ENCODE measurements around the gene RASSF1. TPM values are rescaled to one million over a fixed set of nuclear protein-coding genes. Genes with fewer than 3 reads are reported as not detected.
"Not testable (repeated sequence)": the region's sequence is repeated elsewhere in the genome, so short reads cannot be mapped to it uniquely, and the experiment has no call there.

The RASSF1 gene
- polyA plus RNA-seq, 3 donors, result 16.1 to 17.0 (median 16.4) TPM

DNA sequence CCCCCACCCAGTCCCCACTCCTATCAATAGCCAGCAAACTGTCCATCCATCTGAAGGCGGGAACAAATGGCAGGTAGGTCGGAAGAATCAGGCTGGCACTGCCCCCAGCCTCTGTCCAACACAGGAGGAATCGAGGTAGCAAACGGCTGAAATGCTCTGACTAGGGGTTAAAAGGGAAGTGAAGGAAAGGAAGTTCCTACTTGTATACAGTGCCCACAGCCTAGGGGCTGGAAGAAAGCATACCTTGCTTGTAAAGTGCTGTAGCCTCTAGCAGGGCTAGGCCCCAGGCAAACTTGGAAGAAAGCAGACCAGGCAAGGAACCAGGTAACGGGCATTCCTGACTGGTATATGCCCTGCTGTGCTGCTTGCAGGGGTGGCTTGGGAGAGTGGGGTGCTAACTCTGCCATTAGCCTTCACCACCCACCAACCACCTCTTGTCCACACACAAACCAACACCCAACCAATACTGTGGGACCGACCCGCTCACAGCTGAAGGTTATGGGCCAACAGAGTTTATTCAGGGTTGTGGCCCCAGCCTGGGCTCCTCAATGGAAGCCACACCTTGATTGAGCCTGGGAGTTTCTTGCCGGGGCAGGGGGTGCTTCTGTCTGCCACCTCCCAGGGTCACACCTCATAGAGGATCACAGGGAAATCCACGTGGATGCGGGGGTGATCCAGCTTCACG is 15.0 kb downstream of the RASSF1 start:
- no peak for DNase-seq (ENCODE audit: low read depth in 3 of 3, low spot score in 2 of 3)

DNA sequence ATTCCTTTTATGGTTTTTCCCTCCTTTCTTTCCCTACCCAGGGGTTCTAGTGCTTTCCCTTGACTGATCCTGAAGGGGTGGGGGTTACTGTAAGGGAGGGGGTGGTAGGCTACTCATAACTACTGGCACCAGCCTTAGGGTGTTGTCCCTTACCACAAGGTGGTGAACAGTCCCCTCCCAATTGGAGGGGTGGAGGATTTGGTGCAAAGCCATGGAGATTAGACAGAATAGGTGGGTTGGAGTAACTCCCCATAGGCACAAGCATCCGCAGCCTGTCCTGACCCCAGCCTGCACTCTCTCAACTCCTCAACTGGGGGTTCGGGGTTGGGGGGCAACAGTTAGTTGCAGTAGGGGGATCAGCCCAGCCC is 15.5 kb downstream of the RASSF1 start:
- DNase-seq (ENCODE audit: low read depth in 3 of 3, low spot score in 2 of 3), result no peak

DNA sequence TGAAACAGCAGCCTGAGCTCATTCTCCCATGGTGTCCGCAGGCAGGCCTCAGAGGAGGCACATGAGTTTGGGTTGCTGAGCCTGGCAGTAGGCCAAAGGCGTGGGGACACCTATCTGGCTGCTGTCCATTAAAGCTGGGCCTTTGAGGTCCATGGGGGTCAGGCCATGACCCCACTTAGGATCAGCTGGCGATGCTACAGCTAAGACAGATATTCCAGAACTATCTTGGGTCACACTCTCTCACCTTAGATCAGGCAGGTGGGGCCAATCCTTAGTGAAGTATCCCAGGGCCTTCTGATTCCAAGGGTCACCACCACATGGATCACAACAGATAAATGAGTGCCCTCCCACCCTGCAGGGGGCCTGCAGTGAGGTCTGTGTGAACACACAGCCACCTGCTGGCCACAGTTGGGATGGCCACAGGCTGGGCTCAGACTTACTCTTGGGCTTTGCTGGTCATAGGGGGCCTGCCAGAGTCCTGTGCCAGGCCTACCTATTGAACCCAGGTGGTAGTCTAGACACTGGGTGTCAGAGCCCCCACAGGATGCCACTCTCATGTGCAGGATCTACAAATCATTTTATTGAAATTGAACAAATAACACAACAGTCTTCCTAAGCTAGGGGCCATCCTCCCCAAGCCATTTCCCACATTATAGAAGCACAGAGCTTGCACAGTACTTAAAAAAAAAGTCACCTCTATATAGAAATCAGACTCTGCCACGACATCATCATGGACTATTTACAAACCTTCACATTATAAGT is 16.1 kb downstream of the RASSF1 start:
- DNase-seq (ENCODE audit: low read depth in 3 of 3, low spot score in 2 of 3), result no peak

DNA sequence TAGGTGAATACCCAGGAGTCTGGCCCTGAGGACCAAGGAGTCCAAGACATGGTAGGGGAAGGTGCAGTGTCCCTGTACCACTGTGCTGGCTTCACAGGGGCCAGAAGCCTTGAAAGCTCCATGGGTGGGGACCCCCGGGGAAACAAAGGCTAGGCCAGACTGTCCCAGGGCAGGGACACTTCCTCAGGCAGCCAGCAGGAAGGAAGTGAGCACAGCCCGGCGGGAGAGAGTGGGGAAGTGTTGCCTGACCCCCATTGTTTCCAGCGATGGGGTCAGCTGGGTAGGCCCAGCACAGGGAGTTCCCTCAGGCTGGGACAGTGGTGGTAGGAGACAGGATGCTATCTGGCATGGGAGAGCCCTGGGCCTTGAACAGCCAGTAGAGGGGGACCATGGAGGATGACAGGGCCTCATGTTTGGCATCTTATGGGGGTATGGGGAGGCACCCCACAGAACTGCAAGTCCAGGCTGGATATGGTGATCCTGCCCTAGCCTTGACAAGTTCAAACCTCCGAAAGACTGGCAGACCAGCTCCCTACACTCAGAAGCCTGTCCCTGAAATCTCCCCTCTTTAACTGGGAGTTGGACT is 16.9 kb downstream of the RASSF1 start:
- no peak for DNase-seq (ENCODE audit: low read depth in 3 of 3, low spot score in 2 of 3)

DNA sequence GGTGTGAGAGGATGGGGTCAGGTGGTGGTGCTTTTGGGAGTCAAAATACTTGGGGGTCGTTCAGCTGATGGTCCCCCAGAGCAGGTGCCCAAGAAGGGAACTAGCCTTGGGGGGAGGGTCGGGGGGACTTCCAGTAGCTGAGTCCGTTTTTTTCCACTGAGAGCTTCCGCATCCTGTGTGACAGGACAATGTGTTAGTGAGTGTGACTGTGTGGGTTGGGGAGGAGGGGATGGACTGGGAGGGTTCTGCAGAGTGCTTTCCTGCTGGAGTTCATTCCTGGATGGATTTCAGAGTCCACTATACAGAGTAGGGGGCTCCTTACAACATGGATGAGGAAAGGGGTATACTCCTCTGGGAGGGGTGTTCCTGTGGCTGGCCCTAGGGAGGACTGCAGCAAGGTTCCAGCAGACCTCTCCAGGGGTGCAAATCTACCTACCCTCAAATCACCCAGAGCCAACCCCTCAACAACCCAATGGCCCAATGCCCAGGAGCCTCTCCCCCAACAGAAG is 17.5 kb downstream of the RASSF1 start:
- DNase-seq (ENCODE audit: low read depth in 3 of 3, low spot score in 2 of 3), result no peak

DNA sequence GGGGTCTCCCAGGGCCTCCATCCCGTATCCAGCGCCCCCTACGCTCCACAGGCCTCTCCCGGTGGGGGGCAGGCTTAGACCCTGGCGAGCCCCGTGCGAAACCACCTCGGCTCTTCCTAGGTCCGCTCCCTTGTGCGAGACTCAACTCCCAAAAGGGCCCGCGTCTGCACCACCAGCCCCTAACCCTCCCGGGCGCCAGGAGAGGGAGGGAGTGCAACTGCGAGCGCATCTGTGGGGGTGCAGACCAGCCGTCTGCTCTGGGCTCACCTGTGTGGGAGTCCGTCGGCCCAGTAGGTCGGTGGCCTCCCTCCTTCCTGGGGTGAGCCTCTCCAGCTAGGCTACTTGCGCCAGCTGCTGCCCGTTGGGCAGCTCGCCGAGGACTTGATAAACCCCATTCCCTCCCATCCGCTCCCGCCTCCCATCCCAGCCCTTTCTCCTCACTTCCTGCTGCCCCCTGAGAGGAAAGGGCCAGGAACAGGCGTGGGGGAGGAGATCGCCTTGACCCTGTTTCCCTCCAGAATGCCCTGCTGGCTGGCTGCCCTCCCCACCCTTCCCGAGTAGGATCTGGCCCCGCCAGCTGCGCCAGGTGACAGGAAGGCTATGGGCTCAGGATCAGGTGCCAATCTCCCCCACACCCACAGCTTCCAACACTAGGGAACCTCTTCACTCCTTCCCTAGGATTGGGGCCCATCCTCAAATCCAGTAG is 18.1 kb downstream of the RASSF1 start, which contains the start of gene HYAL2:
Gene HYAL2, minus strand, starts transcription at position 360 of the 706 bp plus-strand sequence. CDS start 2,256 bp downstream, outside the sequence.
- DNase-seq (ENCODE audit: low read depth in 3 of 3, low spot score in 2 of 3), result no peak

DNA sequence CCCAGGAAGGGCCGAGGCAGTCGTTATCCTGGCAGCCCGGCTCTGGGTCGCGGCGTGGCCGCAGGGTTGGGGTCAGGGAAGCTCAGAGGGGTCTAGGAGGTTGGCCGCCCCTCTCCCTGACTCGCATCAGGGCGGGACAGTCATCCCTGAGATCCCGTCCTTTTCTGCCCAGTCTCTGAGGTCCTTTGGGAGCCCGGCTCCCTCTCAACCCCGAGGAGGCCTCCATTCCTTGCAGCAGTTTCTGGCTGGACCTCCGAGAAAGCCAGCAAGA is 18.6 kb downstream of the RASSF1 start:
- DNase-seq (ENCODE audit: low read depth in 3 of 3, low spot score in 2 of 3), result no peak

DNA sequence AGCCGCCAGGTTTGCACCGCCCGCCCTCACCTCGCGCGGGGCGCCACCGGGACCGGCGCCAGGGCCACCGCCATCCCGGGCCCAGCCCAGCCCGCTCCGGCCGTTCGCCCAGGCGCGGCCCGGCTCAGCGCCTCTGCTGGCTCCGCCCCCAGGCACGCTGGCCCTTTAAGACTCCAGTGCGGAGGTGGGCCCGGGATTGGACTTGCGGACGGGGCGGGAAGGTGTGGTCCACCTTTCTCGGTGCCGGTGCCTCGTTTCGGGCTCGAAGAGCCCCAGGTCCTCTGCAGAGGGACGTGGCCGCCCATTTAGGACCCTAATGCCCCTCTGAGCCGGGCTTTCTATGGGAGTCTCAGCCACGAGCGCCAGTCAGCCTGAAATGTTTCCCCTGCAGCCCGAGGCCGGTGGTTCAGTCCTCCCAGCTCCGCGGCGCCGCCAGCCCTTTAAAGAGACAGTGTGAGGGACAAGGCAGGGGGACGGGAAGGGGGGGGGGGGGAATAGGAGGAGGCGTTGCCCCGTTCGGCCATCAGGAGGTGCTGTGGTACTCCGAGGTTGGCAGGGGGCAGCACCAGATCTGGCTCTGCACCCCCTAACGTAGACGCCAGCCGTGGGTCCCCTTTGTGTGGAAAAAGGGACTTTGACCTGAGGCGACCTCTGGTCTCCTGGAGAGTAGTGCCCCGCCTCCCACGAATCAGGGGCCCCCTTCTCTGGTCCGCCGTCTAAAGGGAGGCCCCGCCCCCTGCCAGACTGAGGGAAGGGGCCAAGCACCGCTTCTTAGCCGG is 19.1 kb downstream of the RASSF1 start:
- peak in 1 of 3 donors; percentile 87 for DNase-seq (ENCODE audit: low read depth in 3 of 3, low spot score in 2 of 3)

DNA sequence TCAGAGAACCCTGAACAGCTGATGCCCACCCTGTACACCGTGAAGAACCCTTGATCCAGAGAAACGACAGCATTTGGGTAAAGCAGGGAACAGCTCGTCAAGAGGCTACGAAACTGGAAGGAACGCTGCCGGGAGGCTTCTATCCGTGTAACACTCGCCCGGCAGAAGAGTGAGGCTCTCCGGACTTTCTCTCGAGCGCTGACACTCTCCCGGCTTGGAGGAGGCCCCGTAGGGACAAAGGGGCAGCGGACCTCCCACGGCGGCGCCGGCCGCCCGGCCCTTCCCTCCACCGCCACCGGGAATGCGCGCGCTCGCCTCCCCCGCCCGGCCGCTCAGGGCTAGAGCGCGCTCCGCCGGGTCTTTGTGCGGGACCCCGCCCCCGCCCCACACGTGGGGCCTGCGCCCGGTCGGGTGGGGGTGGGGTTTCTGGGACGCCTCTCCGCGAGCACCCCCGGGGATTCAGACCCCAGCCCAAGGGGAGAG is 19.7 kb downstream of the RASSF1 start:
- DNase-seq (ENCODE audit: low read depth in 3 of 3, low spot score in 2 of 3), result peak in 1 of 3 donors; percentile 68

DNA sequence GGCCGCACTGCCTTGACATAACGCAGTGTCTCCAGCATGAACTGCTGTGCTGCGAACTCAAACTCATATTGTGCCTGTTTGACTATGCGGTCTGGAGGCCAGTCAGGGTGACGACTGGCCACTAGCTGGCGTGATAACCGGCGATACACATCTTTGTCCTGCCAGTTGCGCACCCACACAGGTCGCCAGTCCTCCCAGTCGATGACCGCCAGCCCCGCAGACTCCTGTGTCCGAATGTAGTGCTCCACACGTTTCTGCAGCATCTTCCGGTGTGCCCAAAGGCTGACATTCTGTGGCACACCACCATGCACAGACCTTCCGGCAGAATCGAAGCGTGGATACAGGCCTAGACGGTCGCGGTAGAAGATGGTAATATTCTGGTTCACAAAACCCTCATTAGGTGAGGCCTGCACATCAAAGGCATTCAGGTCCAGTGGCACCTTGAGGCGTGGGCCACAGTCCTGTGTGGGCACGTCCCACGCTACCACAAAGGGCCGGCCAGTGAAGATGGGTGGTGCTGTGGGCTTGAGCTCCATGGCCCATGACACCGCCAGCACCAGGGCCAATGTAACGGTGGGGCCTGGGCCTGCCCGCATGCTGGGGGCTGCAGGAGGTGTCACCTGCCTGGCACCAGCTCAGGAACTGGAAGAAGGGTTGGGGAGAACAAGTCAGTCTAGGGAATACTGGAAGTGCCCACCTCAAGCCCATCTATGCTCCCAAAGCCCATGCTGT is 20.6 kb downstream of the RASSF1 start:
- no peak for DNase-seq (ENCODE audit: low read depth in 3 of 3, low spot score in 2 of 3)

DNA sequence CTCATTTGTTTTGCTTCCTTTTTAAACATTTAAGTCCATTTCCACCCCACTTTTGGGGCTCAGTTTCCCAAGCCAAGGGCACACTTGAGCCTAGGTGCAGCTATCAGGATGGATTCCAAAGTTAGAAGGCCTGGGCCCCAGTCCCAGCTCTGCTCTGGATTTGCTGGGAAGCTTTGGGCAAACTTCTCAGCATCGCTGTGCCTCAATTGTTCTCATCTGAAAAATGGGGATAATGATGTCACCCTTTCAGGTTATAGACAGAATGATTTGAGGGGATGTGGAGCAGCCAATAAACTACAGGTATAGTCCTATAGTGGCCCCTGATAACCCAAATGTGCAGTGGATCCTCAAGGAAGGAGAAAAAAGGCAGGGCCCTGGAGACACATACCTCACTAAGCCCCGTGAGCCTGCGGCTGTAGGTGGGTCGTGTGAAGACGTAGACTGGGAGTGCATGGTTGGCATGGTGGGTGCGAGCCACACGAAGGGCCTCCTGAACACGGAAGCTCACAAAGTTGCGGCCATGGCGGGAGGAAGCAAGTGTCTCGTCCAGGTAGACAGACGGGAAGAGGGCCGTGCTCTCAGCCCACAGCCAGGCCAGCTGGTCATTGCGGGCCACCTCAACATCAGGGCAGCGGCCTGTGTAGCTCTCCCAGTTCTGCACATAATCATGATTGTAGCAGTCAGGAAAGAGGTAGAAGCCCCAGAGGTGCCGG is 21.3 kb downstream of the RASSF1 start:
- DNase-seq (ENCODE audit: low read depth in 3 of 3, low spot score in 2 of 3), result no peak

DNA sequence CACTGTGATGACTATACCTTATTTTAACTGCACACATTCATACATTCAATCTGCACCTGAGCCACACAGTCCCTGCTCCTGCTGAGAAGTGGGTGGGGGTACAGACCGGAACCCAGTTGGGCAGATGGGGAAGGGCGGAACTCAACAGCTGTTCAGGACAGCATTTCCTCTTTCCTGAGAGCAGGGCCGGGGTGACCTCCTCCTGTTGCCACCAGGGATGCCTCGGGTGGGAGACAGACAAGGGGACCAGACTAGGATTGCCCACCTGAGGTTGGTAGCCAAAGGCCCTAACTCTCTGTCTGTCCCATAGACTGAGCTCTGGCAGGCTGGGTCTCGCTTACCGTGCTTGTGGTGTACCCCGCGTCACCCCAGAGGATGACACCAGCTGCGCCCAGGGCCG is 22.0 kb downstream of the RASSF1 start:
- DNase-seq (ENCODE audit: low read depth in 3 of 3, low spot score in 2 of 3), result no peak

DNA sequence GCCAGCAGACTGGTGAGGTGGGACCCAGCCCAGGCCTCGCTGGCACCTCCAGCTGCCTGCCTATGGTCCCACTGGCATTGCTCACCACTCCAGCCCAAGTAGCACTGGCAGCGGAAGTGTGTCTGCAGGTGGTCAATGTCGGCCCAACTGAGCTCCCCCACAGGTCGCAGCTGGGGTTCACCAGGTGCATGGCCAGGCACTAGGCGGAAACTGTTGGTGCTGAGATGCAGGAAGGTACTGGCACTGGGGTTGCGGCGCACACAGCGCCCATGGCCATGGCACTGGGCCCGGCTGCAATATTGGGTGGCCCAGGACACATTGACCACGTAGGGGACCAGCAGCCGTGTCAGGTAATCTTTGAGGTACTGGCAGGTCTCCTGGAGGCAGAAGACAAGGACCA is 22.5 kb downstream of the RASSF1 start:
- no peak for DNase-seq (ENCODE audit: low read depth in 3 of 3, low spot score in 2 of 3)

DNA sequence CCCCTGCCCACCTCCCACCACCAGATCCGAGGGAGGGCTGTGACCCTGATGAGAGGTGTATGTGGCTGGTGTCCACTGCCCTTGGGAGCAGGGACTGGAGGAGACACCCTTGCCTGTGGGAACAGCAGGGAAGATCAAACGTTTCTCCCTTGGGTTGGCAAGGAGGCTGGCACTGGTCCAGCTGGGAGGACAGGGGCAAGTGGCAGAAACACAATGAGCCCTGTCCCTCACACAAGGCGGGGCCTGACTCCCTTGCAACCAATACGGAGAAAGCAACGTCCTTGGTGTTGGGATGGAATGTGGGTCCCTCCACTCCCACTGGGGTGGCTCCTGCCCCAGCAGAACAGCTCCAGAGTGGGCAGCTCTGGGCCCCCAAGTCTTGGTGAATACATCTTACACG is 23.3 kb downstream of the RASSF1 start:
- no peak for DNase-seq (ENCODE audit: low read depth in 3 of 3, low spot score in 2 of 3)

DNA sequence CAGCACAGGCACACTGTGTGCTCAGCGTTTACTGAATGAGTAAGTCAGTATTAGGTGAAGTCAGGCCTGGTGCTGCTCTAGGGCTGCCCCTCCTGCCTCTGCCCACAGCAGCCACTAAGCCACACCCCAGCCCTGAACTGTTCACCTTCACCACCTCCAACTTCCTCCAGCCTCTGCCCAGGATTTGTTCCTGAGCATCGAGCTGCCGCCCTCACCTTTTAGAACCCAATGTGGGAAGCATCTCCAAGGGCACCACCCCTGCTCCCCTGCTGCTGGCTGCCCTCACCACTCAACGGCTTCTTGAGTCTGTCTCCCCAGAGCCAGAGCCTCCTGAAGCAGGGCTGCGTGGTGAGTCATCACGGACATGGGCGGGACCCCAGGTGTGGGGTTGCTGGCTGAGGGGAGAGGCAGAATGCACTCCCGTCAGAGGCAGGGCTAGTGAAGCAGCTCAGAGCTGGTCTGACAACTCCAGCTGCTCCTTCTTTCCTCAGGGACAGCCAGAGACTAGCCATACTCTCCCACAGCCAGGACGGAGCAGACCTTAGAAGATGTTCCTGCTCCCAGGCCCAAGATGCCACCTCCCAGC is 23.9 kb downstream of the RASSF1 start:
- DNase-seq (ENCODE audit: low read depth in 3 of 3, low spot score in 2 of 3), result no peak

DNA sequence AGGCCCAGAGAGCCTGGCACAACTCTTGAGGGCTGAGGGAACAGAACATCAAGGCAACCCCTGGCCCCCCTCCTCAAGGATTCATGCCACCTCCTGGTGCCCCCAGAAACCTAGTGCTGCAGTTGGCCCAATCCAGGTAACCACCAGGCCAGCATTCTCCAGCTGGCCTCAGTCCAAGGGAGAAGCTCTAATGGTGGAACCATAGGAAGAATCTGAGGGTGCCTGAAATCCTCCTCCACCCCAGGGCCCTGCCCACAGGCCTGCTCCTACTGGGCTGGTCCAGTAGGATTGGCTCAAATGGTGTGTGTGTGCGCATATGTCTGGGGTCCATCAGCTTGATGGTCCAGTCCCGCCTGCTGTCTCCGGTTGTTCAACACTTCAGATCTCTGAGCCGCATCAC is 25.8 kb downstream of the RASSF1 start:
- DNase-seq (ENCODE audit: low read depth in 3 of 3, low spot score in 2 of 3), result no peak

DNA sequence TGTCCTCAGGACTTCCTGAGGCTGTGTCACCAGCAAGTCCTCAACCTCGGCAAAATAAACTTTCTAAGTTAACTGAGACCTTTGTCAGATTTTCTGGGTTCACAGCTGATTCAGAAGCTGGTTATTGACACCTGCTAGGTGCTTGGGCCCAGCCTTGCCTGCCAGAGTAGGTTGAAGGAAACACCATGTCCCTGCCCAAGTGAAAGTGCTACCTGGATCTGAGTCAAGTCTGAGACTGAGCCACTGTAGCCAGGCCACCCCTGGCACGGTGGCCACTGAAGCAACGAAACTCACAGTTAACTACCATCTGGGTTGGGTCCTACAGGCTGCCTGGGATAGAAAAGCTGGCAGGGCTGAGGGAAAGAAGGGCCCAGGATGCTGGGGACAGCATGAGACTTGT is 26.3 kb downstream of the RASSF1 start:
- DNase-seq (ENCODE audit: low read depth in 3 of 3, low spot score in 2 of 3), result no peak

DNA sequence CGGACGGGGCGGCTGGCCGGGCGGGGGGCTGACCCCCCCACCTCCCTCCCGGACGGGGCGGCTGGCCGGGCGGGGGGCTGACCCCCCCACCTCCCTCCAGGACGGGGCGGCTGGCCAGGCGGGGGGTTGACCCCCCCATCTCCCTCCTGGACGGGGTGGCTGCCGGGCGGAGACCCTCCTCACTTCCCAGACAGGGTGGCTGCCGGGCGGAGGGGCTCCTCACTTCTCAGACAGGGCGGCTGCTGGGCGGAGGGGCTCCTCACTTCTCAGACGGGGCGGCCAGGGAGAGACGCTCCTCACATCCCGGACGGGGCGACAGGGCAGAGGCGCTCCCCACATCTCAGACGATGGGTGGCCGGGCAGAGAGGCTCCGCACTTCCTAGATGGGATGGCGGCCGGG is 28.6 kb downstream of the RASSF1 start:
- not testable (repeated sequence) for DNase-seq (ENCODE audit: low read depth in 3 of 3, low spot score in 2 of 3)

DNA sequence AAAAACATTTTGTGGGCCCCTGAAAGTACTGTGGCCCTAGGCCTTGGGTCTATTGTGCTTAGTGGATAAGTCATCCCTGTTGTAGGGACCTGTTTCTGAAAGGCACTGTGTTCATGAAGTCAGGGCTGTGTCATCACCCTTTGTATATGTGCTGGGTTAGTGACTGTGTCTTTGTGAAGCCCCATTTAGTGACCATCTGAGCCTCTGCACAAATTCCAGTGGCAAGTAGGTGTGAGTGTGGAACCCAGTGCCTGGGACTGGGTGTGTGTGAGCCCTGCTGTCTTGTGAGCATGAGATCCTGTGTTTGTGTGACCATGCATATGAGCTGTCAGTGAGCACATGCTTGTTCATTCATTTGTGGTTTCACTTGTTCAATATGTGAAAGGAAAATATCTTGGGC is 36.0 kb downstream of the RASSF1 start:
- no peak for DNase-seq (ENCODE audit: low read depth in 3 of 3, low spot score in 2 of 3)
